Esophagus muscularis mucosa (tissue), 3 donors: Measurements from ENCODE around the gene GRK5.

ENCODE experiments used
- POLR2AphosphoS5 ChIP-seq, 2 donors: sonication (generic); formaldehyde crosslinking; IDR thresholded peaks; one replicate each; pipeline ENCODE4 v1.6.1; 2017; ENCODE audit warnings: antibody characterized with exemption in 2 of 2
- TF ChIP-seq, protein P1 (sequence below), 3 experiments: fragments of 200-600 bp in 2 of 3; fragments of 450-650 bp in 1 of 3; sonication (generic) in 2 of 3; IDR thresholded peaks; one replicate each; pipeline ENCODE4 v1.5.1; 2017 to 2019; ENCODE audit warnings: antibody characterized with exemption in 3 of 3, mild to moderate bottlenecking in 2 of 3, moderate library complexity in 1 of 3

GRCh38 chr10:119421891-119422681 lies 214.7 kb downstream of the GRK5 start:
- TF ChIP-seq, protein P1, sequence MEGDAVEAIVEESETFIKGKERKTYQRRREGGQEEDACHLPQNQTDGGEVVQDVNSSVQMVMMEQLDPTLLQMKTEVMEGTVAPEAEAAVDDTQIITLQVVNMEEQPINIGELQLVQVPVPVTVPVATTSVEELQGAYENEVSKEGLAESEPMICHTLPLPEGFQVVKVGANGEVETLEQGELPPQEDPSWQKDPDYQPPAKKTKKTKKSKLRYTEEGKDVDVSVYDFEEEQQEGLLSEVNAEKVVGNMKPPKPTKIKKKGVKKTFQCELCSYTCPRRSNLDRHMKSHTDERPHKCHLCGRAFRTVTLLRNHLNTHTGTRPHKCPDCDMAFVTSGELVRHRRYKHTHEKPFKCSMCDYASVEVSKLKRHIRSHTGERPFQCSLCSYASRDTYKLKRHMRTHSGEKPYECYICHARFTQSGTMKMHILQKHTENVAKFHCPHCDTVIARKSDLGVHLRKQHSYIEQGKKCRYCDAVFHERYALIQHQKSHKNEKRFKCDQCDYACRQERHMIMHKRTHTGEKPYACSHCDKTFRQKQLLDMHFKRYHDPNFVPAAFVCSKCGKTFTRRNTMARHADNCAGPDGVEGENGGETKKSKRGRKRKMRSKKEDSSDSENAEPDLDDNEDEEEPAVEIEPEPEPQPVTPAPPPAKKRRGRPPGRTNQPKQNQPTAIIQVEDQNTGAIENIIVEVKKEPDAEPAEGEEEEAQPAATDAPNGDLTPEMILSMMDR (IDR thresholded peaks at IDR 0.05), result no peak
- TF ChIP-seq POLR2AphosphoS5 (IDR thresholded peaks at IDR 0.05), result no peak
